ENCODE results near the gene VOPP1.

The VOPP1 gene

GRCh38 chr7:55561690-55562089 is 10.6 kb downstream of the VOPP1 start:
- TF ChIP-seq, protein P1, sequence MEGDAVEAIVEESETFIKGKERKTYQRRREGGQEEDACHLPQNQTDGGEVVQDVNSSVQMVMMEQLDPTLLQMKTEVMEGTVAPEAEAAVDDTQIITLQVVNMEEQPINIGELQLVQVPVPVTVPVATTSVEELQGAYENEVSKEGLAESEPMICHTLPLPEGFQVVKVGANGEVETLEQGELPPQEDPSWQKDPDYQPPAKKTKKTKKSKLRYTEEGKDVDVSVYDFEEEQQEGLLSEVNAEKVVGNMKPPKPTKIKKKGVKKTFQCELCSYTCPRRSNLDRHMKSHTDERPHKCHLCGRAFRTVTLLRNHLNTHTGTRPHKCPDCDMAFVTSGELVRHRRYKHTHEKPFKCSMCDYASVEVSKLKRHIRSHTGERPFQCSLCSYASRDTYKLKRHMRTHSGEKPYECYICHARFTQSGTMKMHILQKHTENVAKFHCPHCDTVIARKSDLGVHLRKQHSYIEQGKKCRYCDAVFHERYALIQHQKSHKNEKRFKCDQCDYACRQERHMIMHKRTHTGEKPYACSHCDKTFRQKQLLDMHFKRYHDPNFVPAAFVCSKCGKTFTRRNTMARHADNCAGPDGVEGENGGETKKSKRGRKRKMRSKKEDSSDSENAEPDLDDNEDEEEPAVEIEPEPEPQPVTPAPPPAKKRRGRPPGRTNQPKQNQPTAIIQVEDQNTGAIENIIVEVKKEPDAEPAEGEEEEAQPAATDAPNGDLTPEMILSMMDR (IDR thresholded peaks at IDR 0.05; ENCODE audit: low read depth, low read length) = no peak
- Histone ChIP-seq H3K27ac (no peak overlapping the region), H3K36me3 (no peaks in the 10 kb centered on the region), H3K27me3 (ENCODE audit: insufficient read depth, low read depth, severe bottlenecking) (no peaks in the 10 kb centered on the region), H3K9me3 (ENCODE audit: severe bottlenecking) (no peaks in the 10 kb centered on the region), H3K4me3 (ENCODE audit: low read depth, low read length) (no peak overlapping the region)
- DNase-seq = no peak

DNA sequence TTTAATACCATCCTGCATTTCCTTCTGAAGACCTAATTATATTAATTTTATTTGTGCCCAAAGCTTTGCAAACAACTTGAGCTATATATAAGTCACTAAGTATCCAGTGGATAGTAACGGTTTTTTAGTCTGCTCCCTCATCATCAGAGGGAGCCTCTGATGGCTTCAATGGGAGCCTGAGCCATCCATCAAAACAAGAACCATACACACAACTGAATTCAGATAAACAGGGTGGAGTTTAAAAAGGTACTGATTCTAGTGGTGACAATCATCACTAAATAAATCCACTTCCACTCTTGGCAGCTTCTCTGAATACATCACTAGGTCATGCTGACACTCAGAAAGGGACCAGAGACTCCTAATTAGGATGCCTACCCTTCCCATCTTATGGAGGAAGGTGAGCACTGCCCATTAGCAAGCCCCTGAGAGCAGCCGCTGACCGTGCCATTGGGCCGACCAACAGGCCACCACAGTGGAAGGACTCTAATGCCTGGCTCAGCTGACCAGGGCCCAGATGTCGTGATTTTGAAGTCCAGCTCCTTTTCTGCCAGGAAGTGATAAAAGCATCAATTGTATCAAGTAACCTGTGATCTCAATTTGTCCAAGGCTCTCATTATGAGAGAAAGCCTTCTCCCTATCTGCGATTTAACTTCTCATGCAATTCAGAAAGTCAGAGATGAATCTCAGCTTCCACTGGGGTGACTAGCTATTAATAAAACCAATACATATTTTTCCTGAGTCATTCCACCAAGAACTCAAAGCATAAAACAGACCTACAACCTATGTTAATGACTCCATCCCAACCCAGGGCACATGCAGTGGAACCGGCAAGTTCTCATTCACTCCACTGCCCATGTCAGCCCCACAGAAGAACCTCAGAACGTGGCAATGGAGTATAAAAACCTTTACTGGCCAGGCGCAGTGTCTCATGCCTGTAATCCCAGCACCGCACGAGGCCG is 13.1 kb downstream of the VOPP1 start:
- no peak overlapping the region for H3K27ac ChIP-seq
- TF ChIP-seq, protein P1 (IDR thresholded peaks at IDR 0.05; ENCODE audit: low read depth, low read length) = no peak

GRCh38 chr7:55557666-55558188 is 14.6 kb downstream of the VOPP1 start:
- Histone ChIP-seq H3K9me3 (ENCODE audit: severe bottlenecking) (no peaks in the 10 kb centered on the region), H3K36me3 (peaks cover 8% of the 10 kb centered on the region; the same call in 1 of the 2 replicates), H3K27ac (no peak overlapping the region), H3K27me3 (ENCODE audit: insufficient read depth, low read depth, severe bottlenecking) (no peaks in the 10 kb centered on the region), H3K4me3 (ENCODE audit: low read depth, low read length) (no peak overlapping the region)
- DNase-seq = no peak
- TF ChIP-seq, protein P1 (IDR thresholded peaks at IDR 0.05; ENCODE audit: low read depth, low read length) = no peak

More for the DNA sequence above, 13.1 kb downstream of the VOPP1 start:
- peaks cover 8% of the 10 kb centered on the region; the same call in 1 of the 2 replicates for H3K36me3 ChIP-seq
- no peak overlapping the region for H3K4me3 ChIP-seq (ENCODE audit: low read depth, low read length)
- DNase-seq = no peak
- H3K27me3 ChIP-seq (ENCODE audit: insufficient read depth, low read depth, severe bottlenecking) = no peaks in the 10 kb centered on the region
- no peaks in the 10 kb centered on the region for H3K9me3 ChIP-seq (ENCODE audit: severe bottlenecking)

DNA sequence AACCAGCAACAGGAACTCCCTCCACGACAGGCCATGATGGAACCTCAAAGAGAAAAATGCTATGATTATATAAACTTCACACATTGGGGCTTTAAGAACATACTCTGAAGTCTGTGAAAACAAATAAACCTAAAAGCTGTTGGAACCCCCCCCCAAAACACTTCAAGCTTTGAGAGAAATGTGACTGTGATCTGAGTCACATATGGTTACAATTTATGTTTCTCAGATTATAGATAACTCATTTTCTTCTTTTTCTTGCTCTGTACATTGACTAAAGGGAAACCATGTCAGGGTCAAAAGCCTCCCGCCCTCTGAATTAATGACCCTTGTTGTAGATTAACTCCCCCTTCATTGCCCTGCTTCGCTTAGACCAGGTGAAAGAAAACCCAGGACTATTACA is 15.8 kb downstream of the VOPP1 start:
- no peaks in the 10 kb centered on the region for H3K27me3 ChIP-seq (ENCODE audit: insufficient read depth, low read depth, severe bottlenecking)
- H3K36me3 ChIP-seq = peaks cover 8% of the 10 kb centered on the region; the same call in 1 of the 2 replicates
- no peak overlapping the region for H3K27ac ChIP-seq
- TF ChIP-seq, protein P1 (IDR thresholded peaks at IDR 0.05; ENCODE audit: low read depth, low read length) = no peak
- no peaks in the 10 kb centered on the region for H3K9me3 ChIP-seq (ENCODE audit: severe bottlenecking)
- no peak for DNase-seq
- H3K4me3 ChIP-seq (ENCODE audit: low read depth, low read length) = no peak overlapping the region

DNA sequence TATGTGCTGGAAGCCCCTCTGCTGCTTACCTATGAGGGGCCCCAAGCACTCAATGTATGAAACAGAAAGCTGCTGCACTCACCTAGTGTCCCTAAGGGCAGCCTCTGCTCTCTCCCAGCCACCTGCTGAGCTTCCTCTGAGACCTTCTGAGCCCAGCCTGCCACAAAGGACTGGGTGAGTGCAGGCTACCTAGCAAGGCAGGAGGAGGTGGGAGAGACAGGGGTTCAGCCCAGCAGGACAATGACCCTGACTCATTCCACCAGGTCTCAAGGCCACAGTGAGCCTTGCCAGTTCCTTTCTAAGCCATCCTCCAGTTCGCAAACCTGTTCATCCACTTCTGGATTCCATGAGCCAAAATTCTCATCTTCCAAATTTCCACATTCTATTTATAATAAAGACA is 16.3 kb downstream of the VOPP1 start:
- DNase-seq = no peak
- H3K27me3 ChIP-seq (ENCODE audit: insufficient read depth, low read depth, severe bottlenecking) = no peaks in the 10 kb centered on the region
- TF ChIP-seq, protein P1 (IDR thresholded peaks at IDR 0.05; ENCODE audit: low read depth, low read length) = no peak
- H3K27ac ChIP-seq = no peak overlapping the region
- H3K36me3 ChIP-seq = peaks cover 8% of the 10 kb centered on the region; the same call in 1 of the 2 replicates
- H3K9me3 ChIP-seq (ENCODE audit: severe bottlenecking) = no peaks in the 10 kb centered on the region
- H3K4me3 ChIP-seq (ENCODE audit: low read depth, low read length) = no peak overlapping the region
